H9 (cell line): ENCODE results near the gene CCDC91. TPM values are rescaled to one million over a fixed set of nuclear protein-coding genes. Genes with fewer than 3 reads are reported as not detected.

ENCODE experiments used
- DNase-seq: peaks from one replicate; pipeline ENCODE4 v3.0.0-alpha.2; 2017
- H2AFZ ChIP-seq: one replicate; pipeline ENCODE4 v1.6.1; 2013; ENCODE audit warnings: mild to moderate bottlenecking, low read length, control low read depth, moderate library complexity
- H2AK5ac ChIP-seq: 2 replicates; pipeline ENCODE4 v1.6.1; 2013; ENCODE audit warnings: low read length, control low read depth, mixed read lengths; ENCODE audit not compliant: insufficient read length
- H2BK120ac ChIP-seq: one replicate; pipeline ENCODE4 v1.6.1; 2013; ENCODE audit warnings: low read depth, mild to moderate bottlenecking, low read length, control low read depth, inconsistent platforms; ENCODE audit not compliant: poor library complexity, severe bottlenecking
- H2BK12ac ChIP-seq: 2 replicates; pipeline ENCODE4 v1.6.1; 2013; ENCODE audit warnings: low read length, control low read depth, mixed read lengths, low read depth; ENCODE audit not compliant: insufficient read length
- H2BK15ac ChIP-seq: 2 replicates; pipeline ENCODE4 v1.6.1; 2013; ENCODE audit warnings: low read depth, low read length, control low read depth
- H2BK20ac ChIP-seq: one replicate; pipeline ENCODE4 v1.6.1; 2013; ENCODE audit warnings: low read depth, mild to moderate bottlenecking, low read length, control low read depth, inconsistent platforms; ENCODE audit not compliant: poor library complexity, severe bottlenecking
- H2BK5ac ChIP-seq: 2 replicates; pipeline ENCODE4 v1.6.1; 2013; ENCODE audit warnings: low read length, control low read depth, mixed read lengths; ENCODE audit not compliant: insufficient read length
- H3K14ac ChIP-seq: 2 replicates; pipeline ENCODE4 v1.6.1; 2013; ENCODE audit warnings: low read length, control low read depth; ENCODE audit not compliant: insufficient read depth
- H3K18ac ChIP-seq: 2 replicates; pipeline ENCODE4 v1.6.1; 2013; ENCODE audit warnings: low read depth, mild to moderate bottlenecking, mixed read lengths, low read length, control low read depth; ENCODE audit not compliant: insufficient read length
- H3K23ac ChIP-seq: 2 replicates; pipeline ENCODE4 v1.6.1; 2013; ENCODE audit warnings: low read length, control low read depth, mixed read lengths, low read depth; ENCODE audit not compliant: insufficient read length
- H3K23me2 ChIP-seq: 2 replicates; pipeline ENCODE4 v1.6.1; 2013; ENCODE audit warnings: low read depth, mild to moderate bottlenecking, mixed read lengths, low read length, control low read depth; ENCODE audit not compliant: insufficient read length, poor library complexity, severe bottlenecking
- H3K27ac ChIP-seq: 2 replicates; pipeline ENCODE4 v1.5.1; 2013; ENCODE audit warnings: low read length, control low read depth, mixed read lengths, low read depth; ENCODE audit not compliant: insufficient read length
- H3K27me3 ChIP-seq: 2 replicates; pipeline ENCODE4 v1.6.1; 2013; ENCODE audit warnings: low read length, control low read depth, inconsistent platforms; ENCODE audit not compliant: insufficient read depth
- H3K4ac ChIP-seq: 2 replicates; pipeline ENCODE4 v1.6.1; 2013; ENCODE audit warnings: low read depth, mild to moderate bottlenecking, control low read depth, inconsistent platforms, low read length, moderate library complexity
- H3K4me1 ChIP-seq: 2 replicates; pipeline ENCODE4 v1.6.1; 2013; ENCODE audit warnings: low read length, control low read depth, inconsistent platforms; ENCODE audit not compliant: insufficient read depth
- H3K4me2 ChIP-seq: 2 replicates; pipeline ENCODE4 v1.6.1; 2013; ENCODE audit warnings: low read length, control low read depth, mixed read lengths; ENCODE audit not compliant: insufficient read length, insufficient read depth
- H3K56ac ChIP-seq: 2 replicates; pipeline ENCODE4 v1.6.1; 2013; ENCODE audit warnings: low read depth, mild to moderate bottlenecking, mixed read lengths, low read length, control low read depth; ENCODE audit not compliant: insufficient read length
- H3K79me1 ChIP-seq: 2 replicates; pipeline ENCODE4 v1.6.1; 2013; ENCODE audit warnings: low read depth, mild to moderate bottlenecking, moderate library complexity, low read length, control low read depth, inconsistent platforms; ENCODE audit not compliant: insufficient read depth, poor library complexity, severe bottlenecking
- H3K79me2 ChIP-seq: 2 replicates; pipeline ENCODE4 v1.6.1; 2013; ENCODE audit warnings: low read length, control low read depth, inconsistent platforms; ENCODE audit not compliant: insufficient read depth
- H3K9ac ChIP-seq: 2 replicates; pipeline ENCODE4 v1.6.1; 2013; ENCODE audit warnings: low read length, control low read depth, mixed read lengths; ENCODE audit not compliant: insufficient read length; ENCODE audit errors: extremely low read depth
- H3K9me3 ChIP-seq: one replicate; pipeline ENCODE4 v1.6.1; 2013; ENCODE audit warnings: low read depth, low read length, inconsistent platforms; ENCODE audit not compliant: control insufficient read depth
- H3T11ph ChIP-seq: one replicate; pipeline ENCODE4 v1.6.1; 2013; ENCODE audit warnings: mild to moderate bottlenecking, low read length, control low read depth, inconsistent platforms
- H4K20me1 ChIP-seq: one replicate; pipeline ENCODE4 v1.6.1; 2013; ENCODE audit not compliant: control insufficient read depth, insufficient read length, insufficient read depth
- H4K5ac ChIP-seq: 2 replicates; pipeline ENCODE4 v1.6.1; 2013; ENCODE audit warnings: low read depth, mild to moderate bottlenecking, mixed read lengths, low read length, control low read depth; ENCODE audit not compliant: insufficient read length
- H4K8ac ChIP-seq: replicated peaks from 2 replicates; pipeline ENCODE4 v1.6.1; 2013; ENCODE audit warnings: low read length, control low read depth, mixed read lengths, low read depth; ENCODE audit not compliant: insufficient read length
- H4K91ac ChIP-seq: 2 replicates; pipeline ENCODE4 v1.6.1; 2013; ENCODE audit warnings: low read depth, mild to moderate bottlenecking, moderate library complexity, mixed read lengths, low read length, control low read depth; ENCODE audit not compliant: insufficient read length
- H3K27ac Mint-ChIP-seq, 3 experiments: 2 replicates in 2 of 3; 3 replicates in 1 of 3; pipeline ENCODE4 v1.8.0; 2020 to 2021; ENCODE audit warnings: mixed read lengths in 3 of 3, mild to moderate bottlenecking in 1 of 3, moderate library complexity in 1 of 3
- H3K27me3 Mint-ChIP-seq: 2 replicates; pipeline ENCODE4 v1.8.0; 2021; ENCODE audit warnings: low read depth, mild to moderate bottlenecking, moderate library complexity, mixed read lengths
- H3K36me3 Mint-ChIP-seq, 3 experiments: 2 replicates in 2 of 3; 3 replicates in 1 of 3; pipeline ENCODE4 v1.8.0; 2020 to 2021; ENCODE audit warnings: low read depth in 3 of 3, mixed read lengths in 3 of 3; ENCODE audit not compliant: insufficient read depth in 1 of 3
- H3K4me1 Mint-ChIP-seq, 2 experiments: 2 replicates each; pipeline ENCODE4 v1.8.0; 2020; ENCODE audit warnings: mixed read lengths in 2 of 2
- H3K4me3 Mint-ChIP-seq, 2 experiments: 2 replicates in 1 of 2; 3 replicates in 1 of 2; pipeline ENCODE4 v1.8.0; 2020 to 2021; ENCODE audit warnings: mild to moderate bottlenecking in 2 of 2, mixed read lengths in 2 of 2, moderate library complexity in 1 of 2
- H3K9me3 Mint-ChIP-seq, 2 experiments: 2 replicates in 1 of 2; 3 replicates in 1 of 2; pipeline ENCODE4 v1.8.0; 2020; ENCODE audit warnings: mild to moderate bottlenecking in 2 of 2, mixed read lengths in 2 of 2, moderate library complexity in 1 of 2
- CTCF ChIP-seq: fragments of 200-600 bp; sonication (generic); conservative IDR thresholded peaks from 3 replicates; pipeline ENCODE4 v1.8.0; 2021; ENCODE audit warnings: antibody characterized with exemption, mild to moderate bottlenecking
- WGBS: extraction: QIAGEN DNeasy Blood & Tissue Kit; methylation state at CpG from one replicate; pipeline ENCODE4 v1.1.7; 2013; ENCODE audit warnings: missing lambda C conversion rate, low lambda C conversion rate, mixed read lengths; ENCODE audit not compliant: insufficient read length; ENCODE audit errors: extremely low coverage; 5-methylcytosine and 5-hydroxymethylcytosine counted together
- total RNA-seq: library from RNA; stranded (reverse); gene quantifications from 2 replicates; pipeline ENCODE4 v1.2.1, GENCODE V29; 2021

Gene CCDC91
- total RNA-seq, 1 experiment from 2014 or later = 22.7 TPM

GRCh38 chr12:28303192-28303591 lies 112.9 kb downstream of the CCDC91 start:
- Histone ChIP-seq H2BK20ac (no peak overlapping the region), H3K18ac (no peak overlapping the region), H2AK5ac (no peak overlapping the region), H3K56ac (no peak overlapping the region), H3K23ac (no peak overlapping the region), H3K23me2 (no peaks in the 10 kb centered on the region), H2AFZ (no peak overlapping the region), H4K20me1 (no peaks in the 10 kb centered on the region), H2BK120ac (no peak overlapping the region), H3K4ac (no peak overlapping the region), H3K4me2 (no peak overlapping the region), H3K14ac (no peak overlapping the region), H4K5ac (no peak overlapping the region), H4K91ac (no peak overlapping the region), H3K9me3 (no peaks in the 10 kb centered on the region), H3K79me1 (no peaks in the 10 kb centered on the region), H4K8ac (no peak overlapping the region), H2BK15ac (no peak overlapping the region), H3K27ac (no peak overlapping the region), H2BK5ac (no peak overlapping the region), H3K79me2 (no peaks in the 10 kb centered on the region), H3T11ph (no peak overlapping the region), H2BK12ac (no peak overlapping the region), H3K4me1 (no peaks in the 10 kb centered on the region), H3K27me3 (no peaks in the 10 kb centered on the region), H3K9ac (no peak overlapping the region)
- Mint-ChIP-seq H3K4me1 (peaks cover 5 to 7% of the 10 kb centered on the region in 2 experiments; a peak in 3 of 4 replicates), H3K27me3 (no peaks in the 10 kb centered on the region), H3K27ac (no peak overlapping the region), H3K4me3 (no peak overlapping the region), H3K9me3 (no peaks in the 10 kb centered on the region), H3K36me3 (no peaks in the 10 kb centered on the region; a peak in 1 of 7 replicates)
- DNase-seq = no peak
- WGBS = 100% methylated on average over 3 of the region's 3 CpGs
- TF ChIP-seq CTCF = no peak
